Hepatocyte (in vitro differentiated cells): ENCODE data around the gene PTPRD.

Source experiments
- EZH2 ChIP-seq: fragments of 200-600 bp; sonication (generic); IDR thresholded peaks from 2 replicates; pipeline ENCODE4 v1.6.1; 2016; ENCODE audit warnings: antibody characterized with exemption, mild to moderate bottlenecking, borderline replicate concordance
- TF ChIP-seq, protein P1 (sequence below): fragments of 200-600 bp; sonication (generic); IDR thresholded peaks from 2 replicates; pipeline ENCODE4 v1.5.1; 2016; ENCODE audit warnings: antibody characterized with exemption, mild to moderate bottlenecking; ENCODE audit not compliant: poor library complexity

DNA sequence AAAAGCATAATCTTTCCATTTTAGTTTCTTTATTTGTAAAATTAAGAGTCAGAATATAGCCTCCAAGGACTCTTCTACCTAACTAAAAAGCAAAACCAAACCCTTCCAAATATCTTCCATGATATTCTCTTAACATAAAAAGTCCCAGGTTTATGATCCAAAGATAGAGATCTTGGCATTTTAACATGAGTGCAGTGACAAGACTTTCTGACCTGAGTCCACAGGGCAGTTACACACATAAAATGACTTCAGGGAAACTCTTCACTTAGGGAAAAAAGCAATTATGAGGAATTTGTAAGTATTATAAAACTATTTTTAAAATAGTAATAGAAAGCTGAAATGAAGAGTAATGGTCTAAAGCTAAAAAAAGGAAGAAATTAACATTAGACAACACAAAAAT, 2040.6 kb downstream of the PTPRD start:
- TF ChIP-seq, protein P1, sequence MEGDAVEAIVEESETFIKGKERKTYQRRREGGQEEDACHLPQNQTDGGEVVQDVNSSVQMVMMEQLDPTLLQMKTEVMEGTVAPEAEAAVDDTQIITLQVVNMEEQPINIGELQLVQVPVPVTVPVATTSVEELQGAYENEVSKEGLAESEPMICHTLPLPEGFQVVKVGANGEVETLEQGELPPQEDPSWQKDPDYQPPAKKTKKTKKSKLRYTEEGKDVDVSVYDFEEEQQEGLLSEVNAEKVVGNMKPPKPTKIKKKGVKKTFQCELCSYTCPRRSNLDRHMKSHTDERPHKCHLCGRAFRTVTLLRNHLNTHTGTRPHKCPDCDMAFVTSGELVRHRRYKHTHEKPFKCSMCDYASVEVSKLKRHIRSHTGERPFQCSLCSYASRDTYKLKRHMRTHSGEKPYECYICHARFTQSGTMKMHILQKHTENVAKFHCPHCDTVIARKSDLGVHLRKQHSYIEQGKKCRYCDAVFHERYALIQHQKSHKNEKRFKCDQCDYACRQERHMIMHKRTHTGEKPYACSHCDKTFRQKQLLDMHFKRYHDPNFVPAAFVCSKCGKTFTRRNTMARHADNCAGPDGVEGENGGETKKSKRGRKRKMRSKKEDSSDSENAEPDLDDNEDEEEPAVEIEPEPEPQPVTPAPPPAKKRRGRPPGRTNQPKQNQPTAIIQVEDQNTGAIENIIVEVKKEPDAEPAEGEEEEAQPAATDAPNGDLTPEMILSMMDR: no peak
- no peak for TF ChIP-seq EZH2
